SU-DHL-6 (cell line): ENCODE measurements around the gene INTS15.
"Not testable (repeated sequence)": the region's sequence is repeated elsewhere in the genome, so short reads cannot be mapped to it uniquely, and the experiment has no call there.

Experiments
- H2AFZ ChIP-seq: fragments of 200-600 bp; sonication (generic); 2 replicates; pipeline ENCODE4 v1.6.1; 2014; ENCODE audit warnings: low read depth, mild to moderate bottlenecking, moderate library complexity, mixed read lengths, antibody characterized with exemption, low read length; ENCODE audit not compliant: severe bottlenecking
- H3F3A ChIP-seq: fragments of 200-600 bp; shearing (Covaris generic); 2 replicates; pipeline ENCODE4 v1.6.0; 2016; ENCODE audit warnings: antibody characterized with exemption, mild to moderate bottlenecking; ENCODE audit not compliant: insufficient read depth
- H3K27ac ChIP-seq: fragments of 200-600 bp; sonication (generic); 2 replicates; pipeline ENCODE4 v1.5.1; 2016; ENCODE audit warnings: low read depth, mild to moderate bottlenecking, low read length, moderate library complexity, mixed read lengths
- H3K27me3 ChIP-seq: fragments of 200-600 bp; sonication (generic), shearing (Covaris generic); 2 replicates; pipeline ENCODE4 v1.6.0; 2014; ENCODE audit warnings: mild to moderate bottlenecking, low read length
- H3K36me3 ChIP-seq: fragments of 200-600 bp; sonication (generic); 2 replicates; pipeline ENCODE4 v1.6.1; 2014; ENCODE audit warnings: mild to moderate bottlenecking, low read length, mixed read lengths
- H3K4me2 ChIP-seq: fragments of 300-600, 200-600 bp; shearing (Covaris generic), sonication (generic); 2 replicates; pipeline ENCODE4 v1.6.0; 2014; ENCODE audit warnings: low read length, low read depth, mild to moderate bottlenecking; ENCODE audit not compliant: poor library complexity, severe bottlenecking
- H3K4me3 ChIP-seq: fragments of 200-600 bp; sonication (generic); 2 replicates; pipeline ENCODE4 v1.5.1; 2014; ENCODE audit warnings: antibody characterized with exemption, low read length, mild to moderate bottlenecking, mixed read lengths; ENCODE audit not compliant: insufficient read depth, poor library complexity, severe bottlenecking
- H3K79me2 ChIP-seq: fragments of 200-600 bp; sonication (generic); 2 replicates; pipeline ENCODE4 v1.6.1; 2014; ENCODE audit warnings: mild to moderate bottlenecking, low read length, moderate library complexity; ENCODE audit not compliant: insufficient read depth
- H3K9ac ChIP-seq: fragments of 200-600 bp; sonication (generic); 2 replicates; pipeline ENCODE4 v1.7.0; 2014; ENCODE audit warnings: mild to moderate bottlenecking, low read length
- H3K9me2 ChIP-seq: fragments of 200-600 bp; sonication (generic); replicated peaks from 2 replicates; pipeline ENCODE4 v1.6.1; 2014; ENCODE audit warnings: low read length; ENCODE audit not compliant: insufficient read depth
- H3K9me3 ChIP-seq: fragments of 200-600 bp; sonication (generic); 2 replicates; pipeline ENCODE4 v1.6.1; 2014; ENCODE audit warnings: low read length, mixed read lengths; ENCODE audit not compliant: insufficient read depth
- H4K20me1 ChIP-seq: fragments of 200-600 bp; sonication (generic); 2 replicates; pipeline ENCODE4 v1.6.1; 2014; ENCODE audit warnings: low read depth, mild to moderate bottlenecking, antibody characterized with exemption, low read length, moderate library complexity, mixed read lengths
- EZH2phosphoT487 ChIP-seq: fragments of 200-600 bp; sonication (generic), shearing (Covaris generic); conservative IDR thresholded peaks from 2 replicates; pipeline ENCODE4 v1.6.1; 2018; ENCODE audit warnings: mild to moderate bottlenecking, antibody characterized with exemption, low read length, moderate library complexity, mixed read lengths
- TF ChIP-seq, protein P1 (sequence below): fragments of 200-600 bp; sonication (generic); IDR thresholded peaks from one replicate; pipeline ENCODE4 v1.5.1; 2017; ENCODE audit warnings: antibody characterized with exemption, mild to moderate bottlenecking, low read length, moderate library complexity; ENCODE audit not compliant: insufficient read depth, poor library complexity, severe bottlenecking

The INTS15 gene

DNA sequence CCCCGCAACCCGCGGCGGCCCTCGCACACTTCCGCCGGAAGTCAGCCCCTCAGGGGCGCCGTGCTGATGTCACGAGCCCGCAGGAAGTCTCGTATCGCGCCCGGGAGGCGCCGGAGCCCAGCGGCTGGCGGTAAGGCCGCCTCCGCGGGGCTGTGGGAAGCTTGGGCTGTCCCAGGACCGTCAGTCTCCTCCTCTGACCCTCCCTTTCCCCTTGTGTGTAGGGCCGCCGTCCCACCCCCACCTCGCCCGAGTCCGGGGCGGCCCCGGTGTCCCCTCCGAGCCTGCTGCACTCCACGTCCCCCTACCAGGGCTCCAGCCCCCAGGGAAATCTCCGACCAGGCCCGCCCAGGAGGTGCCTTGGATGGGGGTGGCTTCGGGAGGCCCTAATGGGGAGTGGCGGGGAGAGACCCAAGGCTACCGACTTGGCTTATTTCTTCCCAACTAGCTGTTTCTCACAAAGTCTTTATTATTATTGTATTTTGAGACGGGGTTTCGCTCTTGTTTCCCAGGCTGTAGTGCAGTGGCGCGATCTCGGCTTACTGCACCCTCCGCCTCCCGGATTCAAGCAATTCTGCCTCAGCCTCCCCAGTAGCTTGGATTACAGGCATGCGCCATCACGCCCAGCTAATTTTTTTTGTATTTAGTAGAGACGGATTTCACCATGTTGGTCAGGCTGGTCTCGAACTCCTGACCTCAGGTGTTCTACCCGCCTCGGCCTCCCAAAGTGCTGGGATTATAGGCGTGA lies 12.3 kb upstream of the INTS15 start, which contains the start of gene ZDHHC4:
ZDHHC4 (plus strand) TSS at position 86 of the 745 bp plus-strand sequence. CDS start 3,108 bp downstream, outside the sequence.
- peak within 1 kb of the TSS; percentile 82 for H3K4me2 ChIP-seq
- H3K9ac ChIP-seq, result peak within 1 kb of the TSS; percentile 94
- peak within 1 kb of the TSS; percentile 96 for H3K4me3 ChIP-seq
- peaks cover 5% of the 10 kb centered on the region; the same call in 1 of the 2 replicates for H3K36me3 ChIP-seq
- H3K9me2 ChIP-seq, result no peaks in the 10 kb centered on the region
- peak within 1 kb of the TSS; percentile 79 for H3K27ac ChIP-seq
- H4K20me1 ChIP-seq, result no peaks in the 10 kb centered on the region
- H3K79me2 ChIP-seq, result peaks cover 4% of the 10 kb centered on the region; the same call in 1 of the 2 replicates
- H3F3A ChIP-seq, result peaks cover 30% of the 10 kb centered on the region
- H2AFZ ChIP-seq, result peak within 1 kb of the TSS; percentile 92
- no peaks in the 10 kb centered on the region for H3K9me3 ChIP-seq
- TF ChIP-seq, protein P1, sequence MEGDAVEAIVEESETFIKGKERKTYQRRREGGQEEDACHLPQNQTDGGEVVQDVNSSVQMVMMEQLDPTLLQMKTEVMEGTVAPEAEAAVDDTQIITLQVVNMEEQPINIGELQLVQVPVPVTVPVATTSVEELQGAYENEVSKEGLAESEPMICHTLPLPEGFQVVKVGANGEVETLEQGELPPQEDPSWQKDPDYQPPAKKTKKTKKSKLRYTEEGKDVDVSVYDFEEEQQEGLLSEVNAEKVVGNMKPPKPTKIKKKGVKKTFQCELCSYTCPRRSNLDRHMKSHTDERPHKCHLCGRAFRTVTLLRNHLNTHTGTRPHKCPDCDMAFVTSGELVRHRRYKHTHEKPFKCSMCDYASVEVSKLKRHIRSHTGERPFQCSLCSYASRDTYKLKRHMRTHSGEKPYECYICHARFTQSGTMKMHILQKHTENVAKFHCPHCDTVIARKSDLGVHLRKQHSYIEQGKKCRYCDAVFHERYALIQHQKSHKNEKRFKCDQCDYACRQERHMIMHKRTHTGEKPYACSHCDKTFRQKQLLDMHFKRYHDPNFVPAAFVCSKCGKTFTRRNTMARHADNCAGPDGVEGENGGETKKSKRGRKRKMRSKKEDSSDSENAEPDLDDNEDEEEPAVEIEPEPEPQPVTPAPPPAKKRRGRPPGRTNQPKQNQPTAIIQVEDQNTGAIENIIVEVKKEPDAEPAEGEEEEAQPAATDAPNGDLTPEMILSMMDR, result no peak
- no peak for TF ChIP-seq EZH2phosphoT487
- no peaks in the 10 kb centered on the region for H3K27me3 ChIP-seq

DNA sequence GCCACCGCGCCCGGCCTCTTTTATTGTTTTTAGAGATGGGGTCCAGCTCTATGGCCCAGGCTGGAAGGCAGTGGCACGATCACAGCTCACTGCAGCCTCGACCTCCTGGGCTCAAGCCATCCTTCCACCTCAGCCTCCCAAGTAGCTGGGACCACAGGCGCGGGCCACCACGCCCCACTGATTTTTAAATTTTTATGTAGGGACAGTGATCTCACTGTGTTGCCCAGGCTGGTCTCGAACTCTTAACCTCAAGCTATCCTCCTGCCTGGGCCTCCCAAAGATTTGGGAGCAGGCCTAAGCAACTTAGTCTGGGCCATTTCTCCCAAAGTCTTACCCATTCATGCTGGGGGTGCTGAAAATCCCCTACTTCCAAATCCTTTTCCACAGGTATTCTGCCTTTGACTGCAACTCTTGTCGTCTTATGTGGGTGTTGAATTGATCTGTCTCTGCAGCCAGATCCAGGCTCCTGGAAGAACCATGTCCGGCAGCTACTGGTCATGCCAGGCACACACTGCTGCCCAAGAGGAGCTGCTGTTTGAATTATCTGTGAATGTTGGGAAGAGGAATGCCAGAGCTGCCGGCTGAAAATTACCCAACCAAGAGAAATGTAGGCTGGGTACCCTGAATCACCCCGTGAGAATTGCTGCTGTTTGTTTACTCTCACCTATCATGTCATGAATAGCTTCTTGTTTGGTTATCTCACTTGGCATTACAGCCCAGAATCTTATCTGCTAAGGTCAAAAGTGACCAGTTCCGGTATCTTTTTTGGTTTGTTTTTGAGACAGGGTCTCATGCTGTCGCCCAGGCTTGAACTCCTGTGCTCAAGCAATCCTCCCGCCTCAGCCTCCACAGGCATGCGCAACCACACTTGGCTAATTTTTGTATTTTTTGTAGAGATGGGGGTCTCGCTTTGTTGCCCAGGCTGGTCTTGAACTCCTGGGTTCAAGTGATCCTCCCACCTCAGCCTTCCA lies 11.4 kb upstream of the INTS15 start:
- no peaks in the 10 kb centered on the region for H4K20me1 ChIP-seq
- H3K79me2 ChIP-seq, result peaks cover 4% of the 10 kb centered on the region; the same call in 1 of the 2 replicates
- peak overlapping the region; percentile 94 for H3K9ac ChIP-seq
- H3K4me3 ChIP-seq, result peak overlapping the region; percentile 96
- H3K9me3 ChIP-seq, result no peaks in the 10 kb centered on the region
- no peaks in the 10 kb centered on the region for H3K9me2 ChIP-seq
- no peak overlapping the region for H2AFZ ChIP-seq
- no peak for TF ChIP-seq EZH2phosphoT487
- TF ChIP-seq, protein P1, result no peak
- H3K36me3 ChIP-seq, result peaks cover 5% of the 10 kb centered on the region
- peaks cover 30% of the 10 kb centered on the region for H3F3A ChIP-seq
- no peaks in the 10 kb centered on the region for H3K27me3 ChIP-seq
- no peak overlapping the region for H3K27ac ChIP-seq
- peak overlapping the region; percentile 82 for H3K4me2 ChIP-seq

DNA sequence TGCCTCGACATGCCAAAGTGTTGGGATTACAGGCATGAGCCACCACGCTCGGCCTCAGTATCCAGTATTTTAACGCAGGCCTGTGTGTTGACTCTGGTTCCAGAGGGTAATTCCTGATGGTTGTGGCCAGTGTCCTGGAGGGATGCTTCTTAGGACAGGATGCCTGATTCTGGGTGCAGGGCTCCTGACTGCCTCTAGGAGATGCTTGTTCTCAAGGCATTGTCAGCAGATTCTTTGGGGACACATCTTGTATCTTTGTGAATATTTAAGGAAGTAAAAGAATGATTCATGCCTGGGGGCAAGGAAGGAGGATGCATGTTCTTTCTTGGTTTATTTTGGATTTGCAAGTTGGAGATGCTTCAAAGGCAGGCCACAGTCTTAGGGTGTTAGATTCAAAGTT lies 10.4 kb upstream of the INTS15 start:
- H3F3A ChIP-seq, result peaks cover 30% of the 10 kb centered on the region
- H2AFZ ChIP-seq, result no peak overlapping the region
- H3K79me2 ChIP-seq, result peaks cover 4% of the 10 kb centered on the region; the same call in 1 of the 2 replicates
- TF ChIP-seq, protein P1, result no peak
- TF ChIP-seq EZH2phosphoT487, result no peak
- H3K27me3 ChIP-seq, result no peaks in the 10 kb centered on the region
- no peaks in the 10 kb centered on the region for H3K9me3 ChIP-seq
- no peak overlapping the region for H3K4me3 ChIP-seq
- no peak overlapping the region for H3K4me2 ChIP-seq
- no peaks in the 10 kb centered on the region for H4K20me1 ChIP-seq
- H3K9me2 ChIP-seq, result no peaks in the 10 kb centered on the region
- H3K36me3 ChIP-seq, result peaks cover 8% of the 10 kb centered on the region
- no peak overlapping the region for H3K27ac ChIP-seq
- H3K9ac ChIP-seq, result no peak overlapping the region

DNA sequence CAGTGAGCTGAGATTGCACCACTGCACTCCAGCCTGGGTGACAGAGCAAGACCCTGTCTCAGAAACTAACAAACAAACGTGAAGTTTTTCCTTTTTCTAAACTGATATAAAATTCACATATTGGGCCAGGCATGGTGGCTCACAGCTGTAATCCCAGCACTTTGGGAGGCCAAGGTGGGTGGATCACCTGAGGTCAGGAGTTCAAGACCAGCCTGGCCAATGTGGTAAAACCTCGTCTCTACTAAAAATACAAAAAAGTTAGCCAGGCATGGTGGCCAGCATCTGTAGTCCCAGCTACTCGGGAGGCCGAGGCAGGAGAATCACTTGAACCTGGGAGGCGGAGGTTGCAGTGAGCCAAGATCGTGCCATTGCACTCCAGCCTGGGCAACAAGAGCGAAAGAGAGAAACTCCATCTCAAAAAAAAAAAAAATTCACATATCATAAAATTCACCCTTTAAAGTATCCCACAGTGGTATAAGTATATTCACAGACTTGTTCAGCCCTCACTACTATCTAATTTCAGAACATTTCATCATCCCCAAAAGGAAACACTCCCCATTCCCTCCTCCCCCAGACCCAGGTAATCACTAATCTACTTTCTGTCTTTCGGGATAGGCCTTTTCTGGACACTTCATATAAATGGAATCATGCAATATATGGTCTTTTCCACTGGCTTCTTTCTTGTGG lies 3.9 kb upstream of the INTS15 start:
- not testable (repeated sequence) for H3K79me2 ChIP-seq, H3K27ac ChIP-seq, H4K20me1 ChIP-seq, H3K27me3 ChIP-seq, H3K9me3 ChIP-seq, H3K4me2 ChIP-seq, H3K4me3 ChIP-seq, H3K9me2 ChIP-seq, H2AFZ ChIP-seq, H3K9ac ChIP-seq
- peaks cover 15% of the 10 kb centered on the region; the same call in 1 of the 2 replicates for H3F3A ChIP-seq
- H3K36me3 ChIP-seq, result peaks cover 14% of the 10 kb centered on the region
